GM12878 (cell line): ENCODE results near the gene MSH3.
"Not testable (repeated sequence)": the region's sequence is repeated elsewhere in the genome, so short reads cannot be mapped to it uniquely, and the experiment has no call there.

Experiments
- BHLHE40 ChIP-seq, 2 experiments: fragments of 450-650 bp in 1 of 2; IDR thresholded peaks; 2 replicates each; pipeline ENCODE4 v1.6.1; 2011 to 2017; ENCODE audit warnings: low read depth in 2 of 2, borderline replicate concordance in 1 of 2, improper control_type of control experiment in 1 of 2, low read length in 1 of 2, mild to moderate bottlenecking in 1 of 2
- CTCF ChIP-seq, 3 experiments: IDR thresholded peaks in 2 of 3; conservative IDR thresholded peaks in 1 of 3; 2 replicates each; pipeline ENCODE4 v1.5.1; 2011; ENCODE audit warnings: low read depth in 3 of 3, low read length in 3 of 3, mild to moderate bottlenecking in 3 of 3, control low read depth in 2 of 3, moderate library complexity in 2 of 3, inconsistent platforms in 1 of 3, mixed read lengths in 1 of 3; ENCODE audit not compliant: control insufficient read depth in 2 of 3, insufficient read depth in 1 of 3; ENCODE audit errors: extremely low read depth in 1 of 3
- EZH2 ChIP-seq: IDR thresholded peaks from 2 replicates; pipeline ENCODE4 v1.6.1; 2012; ENCODE audit warnings: low read depth, mild to moderate bottlenecking, control low read depth, inconsistent platforms, low read length, borderline replicate concordance; ENCODE audit not compliant: control insufficient read depth
- RUNX3 ChIP-seq: IDR thresholded peaks from 2 replicates; pipeline ENCODE4 v1.6.1; 2012; ENCODE audit warnings: low read length, inconsistent platforms

- TF ChIP-seq BHLHE40 (IDR thresholded peaks at IDR 0.05; ENCODE audit: borderline replicate concordance in 1 of 2, low read depth in 2 of 2, low read length in 1 of 2); EZH2; CTCF (IDR thresholded peaks at IDR 0.05 in 2 of 3, conservative IDR thresholded peaks at IDR 0.05 in 1 of 3; ENCODE audit: control insufficient read depth in 2 of 3, extremely low read depth in 1 of 3, insufficient read depth in 1 of 3, low read depth in 3 of 3, low read length in 3 of 3); RUNX3: not testable (repeated sequence)
Measured at GRCh38 chr5:80883390-80883789, 228.9 kb downstream of the MSH3 start.
